ENCODE measurements around the gene FST. TPM values are rescaled to one million over a fixed set of nuclear protein-coding genes. Genes with fewer than 3 reads are reported as not detected.

FST gene
- total RNA-seq, 1 donor from 2014 or later: 58.7 TPM

DNA sequence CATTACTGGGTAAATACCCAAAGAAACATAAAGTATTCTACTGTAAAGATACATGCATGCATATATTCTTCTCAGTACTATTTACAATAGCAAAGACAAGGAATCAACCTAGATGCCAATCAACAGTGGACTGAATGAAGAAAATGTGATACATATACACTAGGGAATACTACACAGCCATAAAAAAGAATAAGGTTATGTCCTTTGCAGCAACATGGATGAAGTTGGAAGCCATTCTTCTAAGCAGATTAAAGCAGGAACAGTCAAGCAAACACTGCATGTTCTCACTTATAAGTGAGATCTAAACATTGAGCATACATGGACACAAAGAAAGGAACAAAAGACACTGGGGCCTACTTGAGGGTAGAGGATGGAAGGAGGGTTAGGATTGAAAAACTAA lies 40.4 kb downstream of the FST start:
- no peak for DNase-seq

Other genes with a start within 250 kb of the FST start
- 109 TPM for gene NDUFS4, start 80.0 kb downstream of the FST start, total RNA-seq